SK-N-MC (cell line): ENCODE data around the gene EPOP.

Experiments
- EZH2 ChIP-seq: fragments of 200-600 bp; sonication (generic); IDR thresholded peaks from one replicate; pipeline ENCODE4 v1.6.1; 2017; ENCODE audit warnings: antibody characterized with exemption
- POLR2AphosphoS5 ChIP-seq: IDR thresholded peaks from 2 replicates; pipeline ENCODE4 v1.6.1; 2012; ENCODE audit warnings: mild to moderate bottlenecking, low read depth, low read length, borderline replicate concordance

DNA sequence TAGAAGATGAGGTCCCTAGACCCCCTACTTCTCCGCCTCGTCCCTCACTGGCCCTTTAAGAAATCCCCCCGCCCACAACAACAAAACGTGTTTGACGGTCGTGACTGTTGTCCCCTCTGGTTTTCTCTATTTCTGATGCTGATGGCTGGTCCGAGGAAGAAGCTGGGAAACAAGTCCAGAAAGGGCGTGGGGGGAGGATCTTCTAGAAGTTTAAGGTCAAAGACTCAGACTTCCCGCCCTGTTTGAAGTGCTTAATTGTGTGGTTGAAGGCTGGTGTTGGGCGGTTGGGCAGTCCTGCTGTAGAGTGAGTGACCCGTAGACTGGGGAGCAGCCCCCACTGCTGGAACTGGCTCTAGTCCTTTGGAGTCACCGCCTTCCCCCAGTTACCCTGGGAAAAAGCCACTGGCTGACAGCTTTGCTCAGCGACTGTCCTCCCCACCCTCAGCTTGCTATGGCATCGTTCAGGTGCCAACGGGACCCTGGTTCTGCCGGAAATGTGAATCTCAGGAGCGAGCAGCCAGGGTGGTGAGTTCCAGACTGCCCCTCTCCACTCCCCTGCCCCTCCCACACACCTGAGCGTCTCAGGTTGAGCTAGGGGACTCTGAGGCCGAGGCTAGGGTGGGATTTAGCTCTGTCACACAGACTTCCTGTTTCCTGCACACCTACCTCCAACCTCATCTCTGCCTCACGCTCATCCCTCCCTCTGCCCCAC, 31.9 kb upstream of the EPOP start:
- TF ChIP-seq EZH2 (no peak), POLR2AphosphoS5 (no peak)
